ENCODE results near the gene PCBP2. TPM values are rescaled to one million over a fixed set of nuclear protein-coding genes. Genes with fewer than 3 reads are reported as not detected.
A peak's percentile ranks its signal among the peaks of the same experiment; 100 is the strongest.

The PCBP2 gene
- total and polyA plus RNA-seq, 2 of the 4 experiments (the other 2 are of a cell fraction): 190 to 586 TPM

- no peak overlapping the region for H4K8ac ChIP-seq (ENCODE audit: low read depth in 2 of 2, low read length in 2 of 2)
- WGBS, 2 experiments (ENCODE audit: extremely low coverage in 2 of 2, insufficient read length in 1 of 2): no CpG with 5 or more reads among the region's 5 CpGs
- peaks cover 82% of the 10 kb centered on the region for H3K36me3 ChIP-seq (ENCODE audit: control insufficient read depth, insufficient read depth, low read length)
- no peak overlapping the region for H3K56ac ChIP-seq (ENCODE audit: extremely low read depth, insufficient read depth, low read length)
- peaks cover 19% of the 10 kb centered on the region for H3K4me1 ChIP-seq (ENCODE audit: control insufficient read depth, insufficient read depth, low read length)
- H3K4ac ChIP-seq (ENCODE audit: low read depth, low read length): no peak overlapping the region
- H2AFZ ChIP-seq (replicated peaks; ENCODE audit: low read length, poor library complexity): no peak overlapping the region
- H2BK5ac ChIP-seq (ENCODE audit: low read depth, low read length, poor library complexity, severe bottlenecking): no peak overlapping the region
- no peak overlapping the region for H3K4me3 ChIP-seq (ENCODE audit: insufficient read depth, low read depth, low read length)
- POLR2A ChIA-PET (ENCODE audit: unreplicated experiment): interaction anchor here (0.6 kb wide), 1 partner anchor 14 kb away, joined by 3 read pairs; no protein-coding TSS in a partner anchor
- H3K9me3 ChIP-seq (ENCODE audit: control insufficient read depth, insufficient read depth, low read length): no peaks in the 10 kb centered on the region
- peaks cover 94% of the 10 kb centered on the region for H4K20me1 ChIP-seq (ENCODE audit: insufficient read depth, low read length)
- no peak overlapping the region for H2BK15ac ChIP-seq (ENCODE audit: low read depth, low read length)
- no peak overlapping the region for H3K4me2 ChIP-seq (ENCODE audit: low read depth, low read length)
- H3K9ac ChIP-seq (ENCODE audit: low read depth, low read length): no peak overlapping the region
- H2AK5ac ChIP-seq (ENCODE audit: low read depth, low read length): no peak overlapping the region
- H2BK20ac ChIP-seq (ENCODE audit: low read depth, low read length): no peak overlapping the region
- peak overlapping the region; percentile 34; the same call in 1 of the 2 replicates for H3K14ac ChIP-seq (replicated peaks; ENCODE audit: low read depth, low read length)
- DNase-seq (no peak), ATAC-seq (ENCODE audit: low read depth) (no peak)
- H3K9me1 ChIP-seq (ENCODE audit: insufficient read depth, low read length): peaks cover 4% of the 10 kb centered on the region; the same call in 1 of the 2 replicates
- in situ Hi-C loops (cut with MboI; ENCODE audit: low sequenced_read_pairs): no loop called here
- H3K27ac ChIP-seq (ENCODE audit: insufficient read depth, low read length): no peak overlapping the region
- no peak overlapping the region for H3K23ac ChIP-seq (ENCODE audit: low read depth, low read length)
- intact Hi-C loops (cut with micrococcal nuclease): no loop called here
- no peak overlapping the region for H4K91ac ChIP-seq (ENCODE audit: insufficient read depth, low read depth, low read length)
- no peak overlapping the region for H2BK120ac ChIP-seq (ENCODE audit: low read depth, low read length)
- H4K5ac ChIP-seq (ENCODE audit: low read depth, low read length): no peak overlapping the region
- H2AK9ac ChIP-seq (replicated peaks; ENCODE audit: low read depth, low read length, poor library complexity): no peak overlapping the region
- no TSS peak for BruUV-seq (replicated peaks)
- CTCF ChIA-PET: no interaction called here
- peak; percentile 59 for TF ChIP-seq MAFK (IDR thresholded peaks at IDR 0.05; ENCODE audit: low read depth, low read length)
- no peak for TF ChIP-seq USF2 (IDR thresholded peaks at IDR 0.05; ENCODE audit: low read depth, low read length)
- dilution Hi-C loops (cut with HindIII; ENCODE audit: low sequenced_read_pairs, unreplicated experiment): no loop called here
- H3K79me1 ChIP-seq (ENCODE audit: low read depth in 1 of 2, low read length in 2 of 2): peaks cover 32 to 88% of the 10 kb centered on the region in 2 experiments
- no peak overlapping the region for H3K18ac ChIP-seq (ENCODE audit: low read depth, low read length)
- no peaks in the 10 kb centered on the region for H3K27me3 ChIP-seq (ENCODE audit: control insufficient read depth, insufficient read depth, low read length)
Observed at GRCh38 chr12:53479331-53479730, 27.4 kb downstream of the PCBP2 start.

All from IMR-90 (cell line).